Spleen (tissue), 7 donors: ENCODE results near the gene CCNI2.

Source experiments
- POLR2A ChIP-seq, 3 donors: fragments of 450-650 bp; IDR thresholded peaks; one replicate each; pipeline ENCODE4 v1.5.1; 2017; ENCODE audit warnings: antibody characterized with exemption in 3 of 3, mild to moderate bottlenecking in 1 of 3
- POLR2AphosphoS5 ChIP-seq, 3 donors: sonication (generic); formaldehyde crosslinking; IDR thresholded peaks; one replicate each; pipeline ENCODE4 v1.5.1; 2017; ENCODE audit warnings: antibody characterized with exemption in 3 of 3
- TF ChIP-seq, protein P1 (sequence below), 11 experiments: fragments of 200-600 bp in 7 of 11; fragments of 450-650 bp in 4 of 11; sonication (generic) in 4 of 11; IDR thresholded peaks in 8 of 11; conservative IDR thresholded peaks in 3 of 11; 1 replicate in 7 of 11; 2 replicates in 4 of 11; pipeline versions ENCODE4 v1.4.0 to v1.8.0; 2016 to 2021; ENCODE audit warnings: antibody characterized with exemption in 11 of 11, inconsistent platforms in 4 of 11, mild to moderate bottlenecking in 1 of 11
- donor health status: DM: no; HTN: no; CAD: no; lungs with moderate emphysema.
- donor health status: DM: no; HTN: no; CAD: no.
- donor health status: DM: no; HTN: no; CAD: no.

- TF ChIP-seq, protein P1, sequence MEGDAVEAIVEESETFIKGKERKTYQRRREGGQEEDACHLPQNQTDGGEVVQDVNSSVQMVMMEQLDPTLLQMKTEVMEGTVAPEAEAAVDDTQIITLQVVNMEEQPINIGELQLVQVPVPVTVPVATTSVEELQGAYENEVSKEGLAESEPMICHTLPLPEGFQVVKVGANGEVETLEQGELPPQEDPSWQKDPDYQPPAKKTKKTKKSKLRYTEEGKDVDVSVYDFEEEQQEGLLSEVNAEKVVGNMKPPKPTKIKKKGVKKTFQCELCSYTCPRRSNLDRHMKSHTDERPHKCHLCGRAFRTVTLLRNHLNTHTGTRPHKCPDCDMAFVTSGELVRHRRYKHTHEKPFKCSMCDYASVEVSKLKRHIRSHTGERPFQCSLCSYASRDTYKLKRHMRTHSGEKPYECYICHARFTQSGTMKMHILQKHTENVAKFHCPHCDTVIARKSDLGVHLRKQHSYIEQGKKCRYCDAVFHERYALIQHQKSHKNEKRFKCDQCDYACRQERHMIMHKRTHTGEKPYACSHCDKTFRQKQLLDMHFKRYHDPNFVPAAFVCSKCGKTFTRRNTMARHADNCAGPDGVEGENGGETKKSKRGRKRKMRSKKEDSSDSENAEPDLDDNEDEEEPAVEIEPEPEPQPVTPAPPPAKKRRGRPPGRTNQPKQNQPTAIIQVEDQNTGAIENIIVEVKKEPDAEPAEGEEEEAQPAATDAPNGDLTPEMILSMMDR (IDR thresholded peaks at IDR 0.05 in 8 of 11, conservative IDR thresholded peaks at IDR 0.05 in 3 of 11) = no peak
- no peak for TF ChIP-seq POLR2AphosphoS5 (IDR thresholded peaks at IDR 0.05)
- no peak for TF ChIP-seq POLR2A (IDR thresholded peaks at IDR 0.05)
Measured at GRCh38 chr5:132708645-132709044, 38.6 kb upstream of the CCNI2 start.
